ENCODE measurements around the gene ABHD12B. TPM values are rescaled to one million over a fixed set of nuclear protein-coding genes. Genes with fewer than 3 reads are reported as not detected.

Gene ABHD12B
- total RNA-seq, 1 donor from 2014 or later = 0.35 TPM

DNA sequence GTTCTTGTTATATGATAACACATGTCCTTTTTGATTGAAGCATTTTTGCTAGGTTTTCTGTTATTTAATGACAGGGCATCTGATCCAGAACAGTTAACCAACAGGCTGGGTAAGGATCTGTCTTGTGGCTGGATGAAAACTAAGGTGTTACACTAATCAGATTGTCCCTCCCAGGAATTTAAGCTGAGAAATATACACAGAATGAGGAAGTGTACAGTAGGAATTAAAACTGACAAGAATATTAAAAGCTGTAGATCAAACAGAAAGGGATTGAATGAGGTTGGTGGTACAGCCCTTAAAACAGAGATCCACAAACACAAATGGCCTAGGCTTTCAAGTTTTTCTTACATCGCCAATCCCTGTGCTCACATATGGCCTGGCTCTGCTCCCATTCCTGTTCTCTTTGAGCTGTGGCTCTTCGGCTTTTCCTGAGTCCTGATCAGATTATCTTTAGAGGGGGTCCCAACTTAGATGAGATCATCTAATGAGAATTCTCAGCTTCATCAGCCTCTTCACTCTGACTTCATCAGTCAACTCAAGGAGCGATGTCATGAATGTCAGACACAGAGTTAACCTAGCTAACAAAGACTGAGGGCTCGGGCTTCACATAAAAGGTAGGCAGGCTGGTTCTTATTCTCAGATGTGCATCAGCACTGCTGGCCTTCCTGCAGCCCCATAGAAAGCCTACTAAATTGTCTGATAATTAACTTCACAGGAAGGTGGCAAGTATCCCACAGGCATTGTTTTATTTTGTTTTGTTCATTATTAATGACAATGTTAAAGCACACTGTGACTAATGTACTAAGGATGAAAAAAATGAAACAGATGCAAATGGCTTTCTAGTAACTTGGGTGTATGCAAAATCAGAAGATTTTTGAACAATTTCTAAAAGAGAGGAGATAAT lies 61.0 kb downstream of the ABHD12B start:
- no peak for TF ChIP-seq CTCF (conservative IDR thresholded peaks at IDR 0.05)
- Mint-ChIP-seq H3K4me1 (no peaks in the 10 kb centered on the region), H3K9me3 (no peaks in the 10 kb centered on the region), H3K27ac (ENCODE audit: unreplicated experiment) (no peak overlapping the region), H3K4me3 (no peak overlapping the region), H3K27me3 (ENCODE audit: low read depth) (no peaks in the 10 kb centered on the region), H3K36me3 (ENCODE audit: low read depth) (peaks cover 2% of the 10 kb centered on the region)
- DNase-seq (ENCODE audit: low read depth, low spot score) = no peak

DNA sequence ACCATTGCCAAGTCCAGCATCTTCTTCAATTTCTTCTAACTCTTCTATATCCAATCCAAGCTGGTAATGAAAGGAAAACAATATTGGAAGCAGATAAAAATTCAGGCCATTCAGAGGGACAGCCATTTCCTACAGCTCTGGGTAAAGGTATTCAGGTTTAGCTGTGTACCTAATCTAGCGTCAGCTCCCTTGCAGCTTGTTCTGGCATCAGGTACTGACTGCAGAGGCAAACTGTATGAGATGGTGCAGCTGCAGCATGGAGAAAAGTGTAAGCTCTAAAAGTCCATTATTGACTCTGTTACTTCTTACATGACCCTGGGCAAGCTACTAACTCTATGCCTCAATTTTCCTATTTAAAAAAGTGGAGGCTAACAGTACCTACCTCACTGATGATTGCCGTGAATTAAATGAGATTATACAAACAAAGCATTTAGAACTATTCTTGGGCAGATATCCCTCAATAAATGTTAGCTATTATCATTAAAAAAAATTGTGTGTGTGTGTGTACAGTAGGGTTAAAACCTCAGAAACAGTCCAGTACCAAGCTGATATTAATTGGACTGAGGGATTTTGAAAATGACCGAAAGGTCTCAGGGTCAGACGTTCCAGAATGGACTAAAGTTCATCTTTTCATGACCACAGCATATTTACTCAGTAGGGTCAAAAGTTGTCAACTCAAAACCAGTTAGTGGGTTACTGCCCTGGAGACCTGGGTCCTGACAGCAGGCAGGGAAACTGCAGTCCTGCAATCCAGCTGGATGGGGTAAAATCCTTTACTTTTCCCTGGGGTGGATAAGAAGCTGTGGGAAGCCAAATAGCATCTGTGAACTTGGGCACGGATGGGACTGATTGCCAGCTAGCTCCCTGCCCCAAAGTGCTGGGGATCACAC lies 63.5 kb downstream of the ABHD12B start:
- no peaks in the 10 kb centered on the region for H3K9me3 Mint-ChIP-seq
- no peak for DNase-seq (ENCODE audit: low read depth, low spot score)
- no peaks in the 10 kb centered on the region for H3K27me3 Mint-ChIP-seq (ENCODE audit: low read depth)
- H3K4me3 Mint-ChIP-seq = no peak overlapping the region
- no peak overlapping the region for H3K27ac Mint-ChIP-seq (ENCODE audit: unreplicated experiment)
- no peak for TF ChIP-seq CTCF (conservative IDR thresholded peaks at IDR 0.05)
- no peaks in the 10 kb centered on the region for H3K4me1 Mint-ChIP-seq
- no peaks in the 10 kb centered on the region for H3K36me3 Mint-ChIP-seq (ENCODE audit: low read depth)

GRCh38 chr14:50936016-50936340 lies 64.1 kb downstream of the ABHD12B start:
- H3K27ac Mint-ChIP-seq (ENCODE audit: unreplicated experiment) = no peak overlapping the region
- no peaks in the 10 kb centered on the region for H3K36me3 Mint-ChIP-seq (ENCODE audit: low read depth)
- DNase-seq (ENCODE audit: low read depth, low spot score) = no peak
- H3K4me3 Mint-ChIP-seq = no peak overlapping the region
- no peaks in the 10 kb centered on the region for H3K9me3 Mint-ChIP-seq
- TF ChIP-seq CTCF (conservative IDR thresholded peaks at IDR 0.05) = no peak
- no peaks in the 10 kb centered on the region for H3K4me1 Mint-ChIP-seq
- H3K27me3 Mint-ChIP-seq (ENCODE audit: low read depth) = no peaks in the 10 kb centered on the region

DNA sequence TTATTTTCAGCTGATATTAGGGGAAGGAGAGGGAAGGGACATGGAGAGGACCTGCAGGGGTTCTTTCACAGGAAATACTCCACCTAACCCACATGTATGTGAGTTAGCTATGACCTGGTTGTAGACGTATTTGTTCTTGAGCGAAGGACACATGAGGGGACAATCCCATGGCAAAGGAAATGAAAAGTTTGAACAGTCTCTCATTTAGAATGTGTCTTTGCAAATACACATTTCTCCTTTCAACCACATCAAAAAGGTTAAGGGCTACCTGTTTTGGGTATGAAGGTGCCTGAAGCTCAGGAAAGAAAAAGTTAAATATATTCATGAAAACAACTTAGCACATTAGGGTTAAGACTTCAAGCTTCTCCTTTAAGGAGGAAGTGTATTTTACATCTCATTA lies 65.0 kb downstream of the ABHD12B start:
- H3K27ac Mint-ChIP-seq (ENCODE audit: unreplicated experiment) = no peak overlapping the region
- H3K4me3 Mint-ChIP-seq = no peak overlapping the region
- H3K9me3 Mint-ChIP-seq = no peaks in the 10 kb centered on the region
- no peak for TF ChIP-seq CTCF (conservative IDR thresholded peaks at IDR 0.05)
- DNase-seq (ENCODE audit: low read depth, low spot score) = no peak
- no peaks in the 10 kb centered on the region for H3K4me1 Mint-ChIP-seq
- H3K27me3 Mint-ChIP-seq (ENCODE audit: low read depth) = no peaks in the 10 kb centered on the region
- no peaks in the 10 kb centered on the region for H3K36me3 Mint-ChIP-seq (ENCODE audit: low read depth)

GRCh38 chr14:50937325-50937724 lies 65.5 kb downstream of the ABHD12B start:
- Mint-ChIP-seq H3K27ac (ENCODE audit: unreplicated experiment) (no peak overlapping the region), H3K9me3 (no peaks in the 10 kb centered on the region), H3K36me3 (ENCODE audit: low read depth) (no peaks in the 10 kb centered on the region), H3K27me3 (ENCODE audit: low read depth) (no peaks in the 10 kb centered on the region), H3K4me3 (no peak overlapping the region), H3K4me1 (no peaks in the 10 kb centered on the region)
- no peak for TF ChIP-seq CTCF (conservative IDR thresholded peaks at IDR 0.05)
- no peak for DNase-seq (ENCODE audit: low read depth, low spot score)
